Activated T-cell treated with anti-CD3 and anti-CD28 coated beads, Interleukin-2, amount 50 U/mL, for 1 hour (primary cell): Measurements from ENCODE around the gene SFT2D3.
A peak's percentile ranks its signal among the peaks of the same experiment; 100 is the strongest.

Experiments used
- DNase-seq: peaks from one replicate; pipeline ENCODE4 v3.0.0-alpha.2; 2020

SFT2D3 gene

GRCh38 chr2:127664895-127665225, 36.4 kb upstream of the SFT2D3 start:
- no peak for DNase-seq

- DNase-seq: no peak
These were observed 35.9 kb upstream of the SFT2D3 start for GRCh38 chr2:127665267-127665893.

GRCh38 chr2:127669056-127669455, 32.2 kb upstream of the SFT2D3 start:
- DNase-seq: no peak

GRCh38 chr2:127670055-127670956, 31.0 kb upstream of the SFT2D3 start:
- DNase-seq: no peak

- no peak for DNase-seq
These were observed 30.4 kb upstream of the SFT2D3 start for GRCh38 chr2:127670957-127671290.

GRCh38 chr2:127671557-127672302, 29.6 kb upstream of the SFT2D3 start:
- DNase-seq: no peak

GRCh38 chr2:127672341-127673224, 28.7 kb upstream of the SFT2D3 start:
- DNase-seq: no peak

- no peak for DNase-seq
These were observed 27.8 kb upstream of the SFT2D3 start for GRCh38 chr2:127673291-127674069.

- peak; percentile 42 for DNase-seq
These were observed 26.8 kb upstream of the SFT2D3 start for GRCh38 chr2:127674241-127675209.

- no peak for DNase-seq
These were observed 25.7 kb upstream of the SFT2D3 start, which contains the start of gene LIMS2 for GRCh38 chr2:127675331-127676261. TSS of gene LIMS2 (minus strand) at chr2:127675530. CDS start at chr2:127675024, 506 bp downstream.

GRCh38 chr2:127676906-127677305, 24.4 kb upstream of the SFT2D3 start:
- DNase-seq: no peak

GRCh38 chr2:127678531-127678930, 22.8 kb upstream of the SFT2D3 start:
- DNase-seq: no peak

GRCh38 chr2:127678991-127679390, 22.3 kb upstream of the SFT2D3 start:
- no peak for DNase-seq

- DNase-seq: no peak
These were observed 21.5 kb upstream of the SFT2D3 start for GRCh38 chr2:127679680-127680361.

- DNase-seq: no peak
These were observed 20.5 kb upstream of the SFT2D3 start for GRCh38 chr2:127680706-127681287.

GRCh38 chr2:127681288-127681804, 20.0 kb upstream of the SFT2D3 start:
- no peak for DNase-seq

- DNase-seq: no peak
These were observed 19.1 kb upstream of the SFT2D3 start for GRCh38 chr2:127681976-127682857.
